Measurements from ENCODE around the gene ALX3. TPM values are rescaled to one million over a fixed set of nuclear protein-coding genes. Genes with fewer than 3 reads are reported as not detected.

ALX3 gene
- total RNA-seq, 8 experiments from 2014 or later: 0.28 to 0.31 TPM; not detected in 6

DNA sequence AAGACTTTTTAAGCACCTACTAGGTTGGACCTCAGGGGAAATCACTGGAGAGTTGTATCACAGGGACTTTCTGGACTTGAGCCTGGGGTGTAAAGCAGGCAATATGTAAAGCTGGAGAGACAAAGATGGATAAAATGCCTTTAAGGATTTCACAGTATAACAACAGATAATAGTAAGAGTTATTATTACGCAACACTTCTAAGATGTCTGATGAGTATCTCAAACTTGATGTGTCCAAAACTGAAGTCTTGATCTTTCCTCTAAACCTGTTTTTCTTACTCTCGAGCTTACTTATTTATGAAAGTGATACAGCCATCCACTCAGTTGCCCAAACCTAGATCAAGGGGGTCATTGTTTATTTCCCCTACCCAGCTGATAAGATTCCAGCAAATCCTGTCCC is 38.1 kb downstream of the ALX3 start:
- in situ Hi-C loops (cut with MboI; ENCODE audit: low pct_unique_long_range_greater_than_20kb in 2 of 9, low sequenced_read_pairs in 9 of 9, unreplicated experiment in 9 of 9): loop anchor here in 3 of 9 experiments (25.0 kb wide), 2 partner anchors 305 to 430 kb away; partner anchors contain the start of genes PROK1 (in 2 of the 3) and RBM15 (in 1 of the 3)
- Histone ChIP-seq H3K4me3 (no peak overlapping the region), H3K4me1 (replicated peaks in 1 of 2) (peaks cover 26 to 38% of the 10 kb centered on the region in 2 donors), H3K27ac (no peak overlapping the region)
- WGBS, 10 experiments: 70 to 100% (median 92%) methylated on average over 1 to 2 of the region's 2 CpGs; no CpG with 5 or more reads in 1 of the 10 experiments
- ATAC-seq (replicated peaks in 6 of 8): no peak

DNA sequence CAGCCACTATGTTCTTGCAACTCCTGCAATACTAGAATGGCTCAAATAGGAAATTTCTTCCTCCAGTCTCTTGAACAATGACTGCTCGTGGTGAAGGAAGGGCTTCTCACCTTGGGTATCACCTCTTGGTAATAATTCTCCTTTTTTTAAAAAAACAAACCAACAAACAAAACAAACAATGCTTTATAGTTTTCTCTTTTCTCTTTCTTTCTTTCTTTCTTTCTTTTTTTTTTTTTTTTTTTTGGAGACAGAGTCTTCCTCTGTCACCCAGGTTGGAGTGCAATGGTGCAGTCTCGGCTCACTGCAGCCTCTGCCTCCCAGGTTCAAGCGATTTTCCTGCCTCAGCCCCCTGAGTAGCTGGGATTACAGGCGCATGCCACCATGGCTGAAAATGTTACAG is 39.8 kb downstream of the ALX3 start:
- Histone ChIP-seq H3K4me1 (replicated peaks in 1 of 2) (peaks cover 20 to 31% of the 10 kb centered on the region in 2 donors), H3K27ac (peak overlapping the region; percentile 68 to 73), H3K4me3 (peak overlapping the region in 3 of 5 donors; percentile 5 to 10 (median 7))
- 28 to 93% (median 53%) methylated on average over 1 to 4 of the region's 4 CpGs; no CpG with 5 or more reads in 1 of the 10 experiments for WGBS, 10 experiments
- ATAC-seq (replicated peaks in 6 of 8): peak in 2 of 8 experiments; percentile 1 to 2
- in situ Hi-C loops (cut with MboI; ENCODE audit: low pct_unique_long_range_greater_than_20kb in 2 of 9, low sequenced_read_pairs in 9 of 9, unreplicated experiment in 9 of 9): loop anchor here in 3 of 9 experiments (25.0 kb wide), 2 partner anchors 307 to 432 kb away; partner anchors contain the start of genes PROK1 (in 2 of the 3) and RBM15 (in 1 of the 3)

DNA sequence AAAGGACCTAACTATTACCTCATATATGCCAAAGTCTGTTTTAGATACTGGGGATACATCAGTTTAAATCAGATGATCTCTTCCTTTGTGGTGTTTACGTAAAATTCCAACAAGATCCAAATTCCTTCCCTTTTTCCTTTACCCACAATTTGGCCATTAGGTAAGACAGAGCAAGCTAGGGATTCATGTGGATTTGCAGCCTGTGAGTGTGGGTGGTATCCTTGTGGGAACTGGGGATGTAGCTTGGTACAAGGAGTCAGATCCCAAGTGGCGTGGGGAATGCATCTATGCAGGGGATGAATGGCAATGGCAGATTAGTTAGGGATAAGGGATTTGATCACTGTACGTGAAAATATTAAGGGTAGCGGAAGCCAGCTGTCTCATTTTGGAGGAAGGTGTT is 45.9 kb downstream of the ALX3 start:
- Histone ChIP-seq H3K27ac (no peak overlapping the region), H3K4me3 (no peak overlapping the region), H3K4me1 (replicated peaks in 1 of 2) (peaks cover under 1% of the 10 kb centered on the region in 2 donors)
- WGBS, 10 experiments: 85 to 100% (median 96%) methylated on average over 2 to 4 of the region's 4 CpGs; no CpG with 5 or more reads in 2 of the 10 experiments
- ATAC-seq (replicated peaks in 6 of 8): no peak
- in situ Hi-C loops (cut with MboI; ENCODE audit: low pct_unique_long_range_greater_than_20kb in 2 of 9, low sequenced_read_pairs in 9 of 9, unreplicated experiment in 9 of 9): loop anchor here in 3 of 9 experiments (25.0 kb wide), 2 partner anchors 313 to 438 kb away; partner anchors contain the start of genes PROK1 (in 2 of the 3) and RBM15 (in 1 of the 3)

DNA sequence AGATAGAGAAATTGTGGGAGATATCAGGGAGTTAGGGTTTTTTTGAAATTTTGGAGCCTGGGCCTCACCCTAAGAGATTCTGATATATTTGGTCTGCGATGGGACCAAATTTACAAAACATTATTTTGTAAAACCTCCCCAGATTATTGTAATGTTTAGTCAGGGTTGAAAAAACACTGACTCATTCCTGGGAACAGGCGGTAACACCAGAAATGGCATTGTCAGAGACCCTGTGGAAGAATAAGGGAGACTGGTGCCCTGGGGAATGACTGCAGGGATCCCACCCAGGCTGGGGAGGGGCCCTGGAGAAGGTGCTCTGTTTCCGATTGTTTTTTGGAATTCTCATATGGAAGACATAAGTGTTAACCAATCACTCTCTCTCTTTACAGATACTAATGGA is 49.2 kb downstream of the ALX3 start:
- in situ Hi-C loops (cut with MboI; ENCODE audit: low pct_unique_long_range_greater_than_20kb in 2 of 9, low sequenced_read_pairs in 9 of 9, unreplicated experiment in 9 of 9): no loop called here
- H3K27ac ChIP-seq: no peak overlapping the region
- H3K4me1 ChIP-seq (replicated peaks in 1 of 2): no peaks in the 10 kb centered on the region
- no peak overlapping the region for H3K4me3 ChIP-seq
- WGBS, 10 experiments: 75 to 100% (median 93%) methylated on average over 1 to 3 of the region's 3 CpGs; no CpG with 5 or more reads in 1 of the 10 experiments
- no peak for ATAC-seq (replicated peaks in 6 of 8)

DNA sequence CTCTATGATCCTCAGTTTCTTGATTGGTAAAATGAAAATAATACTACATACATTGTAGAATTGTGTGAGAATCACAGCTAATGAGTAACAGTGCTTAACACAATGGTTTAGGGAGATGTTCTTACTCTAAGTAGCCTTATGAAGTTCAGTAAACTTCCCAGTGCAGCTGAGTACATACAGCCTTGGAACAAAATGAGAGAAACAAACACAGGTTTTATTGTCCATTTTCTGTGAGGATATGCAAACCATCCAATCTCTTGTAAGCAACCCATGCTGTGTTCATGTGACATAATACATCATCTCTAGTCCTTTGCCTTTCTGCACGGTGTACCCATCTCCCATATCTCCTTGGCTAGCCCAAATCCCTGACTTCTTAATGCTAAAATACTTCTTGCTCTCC is 50.7 kb downstream of the ALX3 start:
- ATAC-seq (replicated peaks in 6 of 8): peak in 2 of 8 experiments; percentile 33 to 93
- WGBS, 10 experiments: 60 to 100% (median 94%) methylated on average over 1 of the region's 1 CpG; no CpG with 5 or more reads in 2 of the 10 experiments
- Histone ChIP-seq H3K4me3 (no peak overlapping the region), H3K27ac (no peak overlapping the region), H3K4me1 (replicated peaks in 1 of 2) (no peaks in the 10 kb centered on the region)
- in situ Hi-C loops (cut with MboI; ENCODE audit: low pct_unique_long_range_greater_than_20kb in 2 of 9, low sequenced_read_pairs in 9 of 9, unreplicated experiment in 9 of 9): no loop called here

- in situ Hi-C loops (cut with MboI; ENCODE audit: low pct_unique_long_range_greater_than_20kb in 2 of 9, low sequenced_read_pairs in 9 of 9, unreplicated experiment in 9 of 9): no loop called here
- no peaks in the 10 kb centered on the region for H3K4me1 ChIP-seq (replicated peaks in 1 of 2)
- H3K27ac ChIP-seq: no peak overlapping the region
- ATAC-seq (replicated peaks in 6 of 8): no peak
- no peak overlapping the region for H3K4me3 ChIP-seq
- 60 to 100% (median 96%) methylated on average over 1 to 9 of the region's 9 CpGs for WGBS, 10 experiments
These were observed 52.1 kb downstream of the ALX3 start for GRCh38 chr1:110018396-110018795.

- WGBS, 10 experiments: 76 to 100% (median 97%) methylated on average over 3 of the region's 3 CpGs; no CpG with 5 or more reads in 1 of the 10 experiments
- Histone ChIP-seq H3K4me1 (replicated peaks in 1 of 2) (no peaks in the 10 kb centered on the region), H3K27ac (no peak overlapping the region), H3K4me3 (no peak overlapping the region)
- ATAC-seq (replicated peaks in 6 of 8): no peak
- in situ Hi-C loops (cut with MboI; ENCODE audit: low pct_unique_long_range_greater_than_20kb in 2 of 9, low sequenced_read_pairs in 9 of 9, unreplicated experiment in 9 of 9): no loop called here
These were observed 52.7 kb downstream of the ALX3 start for GRCh38 chr1:110017792-110018191.

GRCh38 chr1:110012100-110012780 is 58.2 kb downstream of the ALX3 start:
- WGBS, 10 experiments: 80 to 100% (median 92%) methylated on average over 1 to 6 of the region's 6 CpGs

DNA sequence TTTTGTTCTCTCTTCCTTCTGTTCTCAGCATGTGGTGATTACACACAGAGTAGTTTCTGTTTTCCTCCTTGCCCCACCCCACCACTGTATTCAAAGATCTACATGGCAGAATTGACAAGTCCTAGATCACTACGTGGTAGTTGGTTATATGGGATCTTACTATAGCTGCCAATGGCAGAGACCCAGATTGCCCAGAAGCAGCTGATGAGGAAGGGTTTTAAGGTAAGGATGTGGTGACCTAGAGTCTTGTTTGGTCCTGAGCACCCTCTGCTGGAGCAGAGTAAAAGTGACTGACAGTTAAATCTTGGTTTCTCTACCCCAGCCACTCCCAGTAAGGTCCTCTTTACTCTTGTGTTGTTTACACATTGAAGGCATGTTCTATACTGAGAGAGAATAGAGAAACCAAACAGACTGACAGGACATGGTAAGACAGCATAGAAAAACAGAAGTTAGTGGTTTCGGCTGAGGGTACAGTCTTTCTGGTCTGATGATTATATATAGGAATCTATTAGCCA is 58.9 kb downstream of the ALX3 start:
- in situ Hi-C loops (cut with MboI; ENCODE audit: low pct_unique_long_range_greater_than_20kb in 2 of 9, low sequenced_read_pairs in 9 of 9, unreplicated experiment in 9 of 9): no loop called here
- no peak overlapping the region for H3K27ac ChIP-seq
- ATAC-seq (replicated peaks in 6 of 8): peak in 5 of 8 experiments; percentile 15 to 95 (median 77)
- 17 to 100% (median 72%) methylated on average over 1 to 2 of the region's 2 CpGs; no CpG with 5 or more reads in 1 of the 10 experiments for WGBS, 10 experiments
- no peaks in the 10 kb centered on the region for H3K4me1 ChIP-seq (replicated peaks in 1 of 2)
- H3K4me3 ChIP-seq: no peak overlapping the region

More at GRCh38 chr1:110012100-110012780, 58.2 kb downstream of the ALX3 start:
- Histone ChIP-seq H3K4me1 (replicated peaks in 1 of 2) (no peaks in the 10 kb centered on the region), H3K27ac (no peak overlapping the region), H3K4me3 (no peak overlapping the region)
- ATAC-seq (replicated peaks in 6 of 8): no peak
- in situ Hi-C loops (cut with MboI; ENCODE audit: low pct_unique_long_range_greater_than_20kb in 2 of 9, low sequenced_read_pairs in 9 of 9, unreplicated experiment in 9 of 9): no loop called here

Other genes starting within 250 kb of the ALX3 start
- gene CSF1, start 159.8 kb downstream of the ALX3 start, total RNA-seq: 10 to 100 TPM in 4 of 8 experiments, 1 to 10 TPM in 4; 1.2 to 27.1 (median 9.1) TPM
- gene AHCYL1, start 85.9 kb downstream of the ALX3 start, total RNA-seq: 10 to 100 TPM; 33.7 to 96.8 (median 56.7) TPM
- gene STRIP1, start 36.0 kb downstream of the ALX3 start, total RNA-seq: 10 to 100 TPM; 29.7 to 98.3 (median 60.3) TPM
- gene UBL4B, start 41.8 kb upstream of the ALX3 start, total RNA-seq: under 1 TPM in 3 of 8 experiments, not detected in 5; 0.05 to 0.71 (median 0.25) TPM
- 10 to 100 TPM in 1 of 8 experiments, 1 to 10 TPM in 2, under 1 TPM in 5; 0.31 to 10.3 (median 0.82) TPM for gene SLC6A17, start 79.8 kb upstream of the ALX3 start, total RNA-seq
- 1 to 10 TPM in 7 of 8 experiments, under 1 TPM in 1; 0.56 to 8.1 (median 4.5) TPM for gene KCNC4, start 139.6 kb upstream of the ALX3 start, total RNA-seq

Measured in motor neuron (in vitro differentiated cells).